ENCODE results near the gene HMGB3. TPM values are rescaled to one million over a fixed set of nuclear protein-coding genes. Genes with fewer than 3 reads are reported as not detected.

HMGB3 gene
- total RNA-seq, 1 experiment from 2014 or later, result 373 TPM

DNA sequence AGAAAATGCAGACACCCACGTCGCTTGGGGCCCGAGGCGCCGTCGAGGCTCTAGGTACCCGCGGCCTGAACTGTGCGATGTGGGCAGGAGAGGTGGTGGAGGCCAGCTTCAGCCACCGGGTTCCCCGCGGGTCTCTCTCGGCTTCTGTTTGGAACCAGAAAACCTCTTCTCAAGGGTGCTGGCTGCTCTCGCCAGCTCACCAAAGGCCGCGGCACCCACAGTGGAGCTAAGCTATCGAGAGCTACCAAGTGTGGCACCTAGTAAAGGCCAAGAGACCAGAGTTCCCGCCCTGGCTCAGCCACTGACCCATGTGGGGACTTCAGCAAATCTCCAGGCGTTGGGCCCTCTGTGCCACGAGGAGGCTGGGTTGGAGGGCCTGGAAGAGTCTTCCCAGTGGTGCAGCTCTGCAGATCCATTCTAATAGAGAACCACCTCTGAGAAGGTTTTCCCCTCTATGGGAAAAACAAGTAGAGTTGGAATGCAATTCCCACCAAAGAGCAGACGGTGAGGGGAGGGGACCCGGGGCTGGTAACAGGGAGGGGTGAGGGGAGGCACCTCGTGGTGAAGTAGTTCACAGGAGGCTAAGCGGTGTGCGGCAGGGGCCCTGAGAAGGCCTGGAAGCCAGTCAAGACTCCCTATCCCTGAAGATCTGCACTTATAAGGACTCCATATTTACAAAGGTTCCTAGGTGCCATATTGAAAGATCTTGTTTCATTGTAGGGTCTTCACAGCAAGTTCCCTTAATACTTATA is 5.5 kb upstream of the HMGB3 start:
- H3K4ac ChIP-seq (ENCODE audit: low read depth, low read length), result no peak overlapping the region
- H3K4me2 ChIP-seq (ENCODE audit: insufficient read depth, insufficient read length, low read length), result no peak overlapping the region
- no peak overlapping the region for H3K27ac Mint-ChIP-seq
- no peak overlapping the region for H3K18ac ChIP-seq (ENCODE audit: insufficient read length, low read depth, low read length)
- no peak overlapping the region for H2AK5ac ChIP-seq (ENCODE audit: insufficient read length, low read length)
- no peak overlapping the region for H3K9ac ChIP-seq (ENCODE audit: extremely low read depth, insufficient read length, low read length)
- H3K9me3 ChIP-seq (ENCODE audit: control insufficient read depth, low read depth, low read length), result no peaks in the 10 kb centered on the region
- peaks cover 48 to 57% of the 10 kb centered on the region in 2 experiments for H3K9me3 Mint-ChIP-seq
- H3K4me3 Mint-ChIP-seq, result no peak overlapping the region
- H4K91ac ChIP-seq (ENCODE audit: insufficient read length, low read depth, low read length), result no peak overlapping the region
- peaks cover 0 to 6% (median 4%) of the 10 kb centered on the region in 3 experiments; a peak in 4 of 7 replicates for H3K36me3 Mint-ChIP-seq (ENCODE audit: insufficient read depth in 1 of 3, low read depth in 3 of 3)
- H4K8ac ChIP-seq (replicated peaks; ENCODE audit: insufficient read length, low read depth, low read length), result no peak overlapping the region
- no peak overlapping the region for H3K56ac ChIP-seq (ENCODE audit: insufficient read length, low read depth, low read length)
- peaks cover 22% of the 10 kb centered on the region for H3K27me3 Mint-ChIP-seq (ENCODE audit: low read depth)
- no peaks in the 10 kb centered on the region for H3K27me3 ChIP-seq (ENCODE audit: insufficient read depth, low read length)
- H2BK15ac ChIP-seq (ENCODE audit: low read depth, low read length), result no peak overlapping the region
- H3K27ac ChIP-seq (ENCODE audit: insufficient read length, low read depth, low read length), result no peak overlapping the region
- no peak overlapping the region for H2AFZ ChIP-seq (ENCODE audit: low read length)
- H2BK12ac ChIP-seq (ENCODE audit: insufficient read length, low read depth, low read length), result no peak overlapping the region
- H3K23ac ChIP-seq (ENCODE audit: insufficient read length, low read depth, low read length), result no peak overlapping the region
- H2BK5ac ChIP-seq (ENCODE audit: insufficient read length, low read length), result no peak overlapping the region
- no peaks in the 10 kb centered on the region for H3K79me2 ChIP-seq (ENCODE audit: insufficient read depth, low read length)
- H2BK120ac ChIP-seq (ENCODE audit: low read depth, low read length, poor library complexity, severe bottlenecking), result no peak overlapping the region
- WGBS (ENCODE audit: extremely low coverage, insufficient read length, low lambda C conversion rate), result no CpG with 5 or more reads among the region's 25 CpGs
- no peaks in the 10 kb centered on the region for H3K79me1 ChIP-seq (ENCODE audit: insufficient read depth, low read depth, low read length, poor library complexity, severe bottlenecking)
- no peaks in the 10 kb centered on the region for H4K20me1 ChIP-seq (ENCODE audit: control insufficient read depth, insufficient read depth, insufficient read length)
- no peak overlapping the region for H3K14ac ChIP-seq (ENCODE audit: insufficient read depth, low read length)
- H4K5ac ChIP-seq (ENCODE audit: insufficient read length, low read depth, low read length), result no peak overlapping the region
- TF ChIP-seq, protein P1, sequence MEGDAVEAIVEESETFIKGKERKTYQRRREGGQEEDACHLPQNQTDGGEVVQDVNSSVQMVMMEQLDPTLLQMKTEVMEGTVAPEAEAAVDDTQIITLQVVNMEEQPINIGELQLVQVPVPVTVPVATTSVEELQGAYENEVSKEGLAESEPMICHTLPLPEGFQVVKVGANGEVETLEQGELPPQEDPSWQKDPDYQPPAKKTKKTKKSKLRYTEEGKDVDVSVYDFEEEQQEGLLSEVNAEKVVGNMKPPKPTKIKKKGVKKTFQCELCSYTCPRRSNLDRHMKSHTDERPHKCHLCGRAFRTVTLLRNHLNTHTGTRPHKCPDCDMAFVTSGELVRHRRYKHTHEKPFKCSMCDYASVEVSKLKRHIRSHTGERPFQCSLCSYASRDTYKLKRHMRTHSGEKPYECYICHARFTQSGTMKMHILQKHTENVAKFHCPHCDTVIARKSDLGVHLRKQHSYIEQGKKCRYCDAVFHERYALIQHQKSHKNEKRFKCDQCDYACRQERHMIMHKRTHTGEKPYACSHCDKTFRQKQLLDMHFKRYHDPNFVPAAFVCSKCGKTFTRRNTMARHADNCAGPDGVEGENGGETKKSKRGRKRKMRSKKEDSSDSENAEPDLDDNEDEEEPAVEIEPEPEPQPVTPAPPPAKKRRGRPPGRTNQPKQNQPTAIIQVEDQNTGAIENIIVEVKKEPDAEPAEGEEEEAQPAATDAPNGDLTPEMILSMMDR (conservative IDR thresholded peaks at IDR 0.05), result no peak
- no peak for DNase-seq
- H3K23me2 ChIP-seq (ENCODE audit: insufficient read length, low read depth, low read length, poor library complexity, severe bottlenecking), result peaks cover 5% of the 10 kb centered on the region
- peaks cover 0 to 16% of the 10 kb centered on the region in 2 experiments; a peak in 3 of 4 replicates for H3K4me1 Mint-ChIP-seq
- no peaks in the 10 kb centered on the region for H3K4me1 ChIP-seq (ENCODE audit: insufficient read depth, low read length)
- H3T11ph ChIP-seq (ENCODE audit: low read length), result no peak overlapping the region
- no peak overlapping the region for H2BK20ac ChIP-seq (ENCODE audit: low read depth, low read length, poor library complexity, severe bottlenecking)
